HG02759 (cell line): ENCODE data around the gene ABR.
"Not testable (repeated sequence)": the region's sequence is repeated elsewhere in the genome, so short reads cannot be mapped to it uniquely, and the experiment has no call there.

ENCODE experiments used
- ATAC-seq: cut with Tn5 transposase; IDR thresholded peaks from one replicate; pipeline ENCODE4 v1.9.1; 2021; ENCODE audit warnings: mild to moderate bottlenecking, moderate library complexity; ENCODE audit not compliant: unreplicated experiment

Gene ABR

GRCh38 chr17:995324-995723, 184.5 kb downstream of the ABR start:
- not testable (repeated sequence) for ATAC-seq

GRCh38 chr17:992933-993332, 186.8 kb downstream of the ABR start:
- ATAC-seq = no peak

DNA sequence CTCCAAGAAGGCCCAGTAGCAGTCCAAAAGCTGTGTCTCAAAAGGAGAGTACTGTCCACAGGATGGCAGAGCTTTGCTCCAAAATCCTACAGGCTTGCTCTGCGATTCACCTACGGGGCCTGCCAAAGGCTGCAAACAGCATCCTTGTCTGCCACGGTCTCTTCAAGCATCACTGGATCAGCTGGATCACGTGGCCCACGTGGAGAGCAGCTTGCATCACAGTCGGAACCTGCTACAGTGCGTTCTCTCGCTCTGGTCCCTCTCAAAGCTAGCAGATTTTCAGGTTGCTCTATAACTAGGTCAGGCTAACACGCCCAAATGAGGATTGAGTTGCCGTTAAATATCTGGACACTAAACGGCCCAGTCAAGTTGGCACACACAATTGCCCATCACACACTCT, 191.2 kb downstream of the ABR start:
- ATAC-seq = no peak

DNA sequence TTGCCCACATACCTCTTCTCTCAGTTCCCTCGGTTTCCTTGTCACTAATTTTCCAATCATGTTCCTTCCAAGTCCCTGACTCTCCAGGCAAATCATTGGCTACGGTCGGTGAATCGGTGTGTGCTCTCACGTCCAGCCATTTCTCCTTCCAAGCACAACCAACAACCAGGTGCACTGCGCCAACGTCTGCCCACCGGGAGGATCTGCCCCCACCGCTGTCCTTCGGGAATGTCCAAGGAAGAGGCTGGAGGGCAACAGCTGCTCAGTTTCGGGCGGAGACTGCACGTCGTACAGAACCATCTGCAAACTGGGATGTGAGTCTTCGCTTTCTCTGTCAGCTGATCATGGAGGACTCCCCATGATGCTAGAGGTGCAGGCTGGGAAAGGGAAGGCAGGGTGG, 191.8 kb downstream of the ABR start:
- no peak for ATAC-seq

DNA sequence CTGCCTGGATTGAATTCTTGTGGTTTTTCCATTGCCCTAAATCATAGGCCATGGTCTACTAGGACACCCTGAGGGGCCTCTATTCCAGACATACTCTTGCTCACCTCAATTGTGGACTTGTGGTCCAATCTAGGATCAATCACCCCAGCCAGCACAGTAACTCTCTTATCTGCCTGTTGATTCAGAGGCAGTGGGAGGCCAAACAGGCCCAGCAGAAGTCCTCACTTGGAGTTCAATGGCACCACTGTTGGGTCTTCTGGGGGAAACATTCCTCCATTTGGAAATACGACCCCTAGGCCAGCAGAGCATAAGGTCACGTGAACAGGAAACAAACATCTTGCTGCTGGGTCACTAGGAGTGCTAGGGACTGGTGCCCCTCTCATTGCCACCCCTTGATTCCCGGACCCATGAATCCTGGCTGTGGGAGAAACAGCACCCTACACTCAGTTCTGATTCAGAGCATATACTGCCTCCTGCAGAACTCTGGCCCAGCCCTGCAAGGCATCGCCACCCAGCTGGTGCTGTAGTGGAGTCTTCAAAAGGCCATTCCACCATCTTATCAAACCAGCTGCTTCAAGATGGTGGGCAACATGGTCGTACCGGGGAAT, 193.4 kb downstream of the ABR start:
- ATAC-seq = no peak

GRCh38 chr17:983921-984320, 195.9 kb downstream of the ABR start:
- ATAC-seq = no peak

- no peak for ATAC-seq
Observed at GRCh38 chr17:981292-981658, 198.5 kb downstream of the ABR start.

DNA sequence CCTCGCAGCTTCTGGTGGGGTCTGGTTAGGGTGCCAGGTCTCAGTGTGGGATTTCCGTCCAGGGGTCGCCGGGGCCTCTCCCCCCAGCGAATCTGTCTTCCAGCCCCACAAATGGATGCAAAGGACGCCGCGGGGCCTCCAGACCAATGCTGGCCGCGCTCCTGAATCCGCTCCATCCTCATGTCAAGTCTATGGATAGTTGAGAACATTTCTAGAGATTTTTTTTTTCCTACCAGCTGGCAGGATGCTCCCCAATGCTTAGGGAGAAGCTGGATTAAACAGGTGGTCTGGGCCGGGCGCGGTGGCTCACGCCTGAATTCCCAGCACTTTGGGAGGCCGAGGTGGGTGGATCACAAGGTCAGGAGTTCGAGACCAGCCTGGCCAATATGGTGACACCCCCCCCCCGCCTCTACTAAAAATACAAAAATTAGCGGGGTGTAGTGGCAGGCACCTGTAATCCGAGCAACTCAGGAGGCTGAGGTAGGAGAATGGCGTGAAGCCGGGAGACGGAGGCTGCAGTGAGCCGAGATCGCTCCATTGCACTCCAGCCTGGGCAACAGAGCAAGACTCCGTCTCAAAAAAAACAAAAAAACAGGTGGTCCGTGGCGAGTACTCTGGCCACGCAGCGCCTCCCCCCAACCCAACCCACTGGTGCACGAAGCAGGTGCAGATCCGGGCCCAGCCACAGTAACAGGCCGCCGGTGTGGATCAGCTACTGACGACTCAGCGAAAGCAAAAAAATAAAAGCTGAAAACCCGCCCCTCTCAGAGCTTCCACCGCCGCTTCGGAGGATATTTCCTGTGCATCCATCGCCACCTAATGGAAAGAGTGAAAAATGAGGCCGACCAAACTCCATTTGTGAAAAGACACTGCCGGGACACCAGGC, 199.1 kb downstream of the ABR start:
- peak; percentile 38 for ATAC-seq

GRCh38 chr17:979539-980405, 200.0 kb downstream of the ABR start, which contains the start of gene NXN:
NXN (minus strand) TSS chr17:979776.
- peak; percentile 77 for ATAC-seq

- ATAC-seq = no peak
Observed at GRCh38 chr17:979212-979538, 200.6 kb downstream of the ABR start.

- ATAC-seq = no peak
Observed at GRCh38 chr17:978103-979093, 201.4 kb downstream of the ABR start.

- ATAC-seq = no peak
Observed at GRCh38 chr17:977166-977565, 202.6 kb downstream of the ABR start.

DNA sequence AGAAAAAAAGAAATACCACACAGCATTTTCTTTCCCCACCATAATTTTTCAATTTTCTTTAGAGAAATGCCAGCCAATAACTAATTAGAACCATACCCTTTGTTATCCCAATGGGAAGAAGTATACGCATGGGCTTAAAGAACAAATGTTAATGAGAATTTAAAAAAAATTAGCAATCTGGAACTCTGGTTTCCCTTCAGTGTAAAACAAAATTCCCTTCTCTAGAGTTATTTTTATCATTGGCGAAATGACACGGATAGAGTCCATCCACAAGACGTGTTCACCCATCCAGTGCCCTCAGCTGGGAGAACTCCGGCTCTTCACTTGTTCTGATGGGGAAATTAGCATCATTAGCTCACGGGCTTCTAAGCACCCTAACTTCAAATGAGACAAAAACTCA, 203.5 kb downstream of the ABR start:
- no peak for ATAC-seq

DNA sequence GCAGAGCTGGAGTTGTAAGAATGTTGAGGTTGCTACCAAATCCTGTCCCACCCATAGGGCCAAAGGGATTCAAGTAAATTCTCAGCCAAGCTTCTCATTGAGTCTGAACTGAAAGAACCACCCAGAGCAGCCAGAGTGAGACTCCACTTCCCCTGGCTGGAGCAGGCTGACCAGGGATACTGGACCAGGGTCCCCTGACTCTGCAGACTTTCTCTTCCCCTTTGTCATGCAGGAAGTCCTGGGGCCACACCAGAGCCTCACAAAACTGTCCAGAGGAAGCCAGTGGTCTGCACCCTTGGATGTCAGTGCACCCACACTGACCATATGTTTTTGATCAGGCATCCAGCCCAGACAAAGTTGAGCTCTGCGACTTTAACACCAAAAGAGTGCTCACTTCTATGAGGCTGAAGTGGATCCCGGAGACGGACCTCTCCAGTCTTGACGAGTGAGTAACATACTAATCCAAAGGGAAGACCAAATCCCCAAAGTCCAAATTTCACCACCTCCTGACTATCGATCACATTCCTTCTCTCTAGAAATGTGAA, 204.3 kb downstream of the ABR start:
- ATAC-seq = no peak

DNA sequence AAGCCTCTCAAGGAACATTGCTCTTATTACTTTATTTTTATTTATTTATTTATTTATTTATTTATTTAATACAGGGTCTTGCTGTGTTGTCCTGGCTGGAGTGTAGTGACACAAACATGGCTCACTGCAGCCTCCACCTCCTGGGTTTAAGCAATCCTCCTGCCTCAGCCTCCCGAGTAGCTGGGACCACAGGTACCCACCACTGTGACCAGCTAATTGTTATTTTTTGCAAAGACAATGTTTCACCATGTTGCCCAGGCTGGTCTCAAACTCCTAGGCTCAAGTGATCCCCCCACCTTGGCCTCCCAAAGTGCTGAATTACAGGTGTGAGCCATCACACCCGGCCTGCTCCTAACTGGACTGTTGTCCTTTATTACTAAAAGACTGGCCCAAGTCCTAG, 205.0 kb downstream of the ABR start:
- not testable (repeated sequence) for ATAC-seq

DNA sequence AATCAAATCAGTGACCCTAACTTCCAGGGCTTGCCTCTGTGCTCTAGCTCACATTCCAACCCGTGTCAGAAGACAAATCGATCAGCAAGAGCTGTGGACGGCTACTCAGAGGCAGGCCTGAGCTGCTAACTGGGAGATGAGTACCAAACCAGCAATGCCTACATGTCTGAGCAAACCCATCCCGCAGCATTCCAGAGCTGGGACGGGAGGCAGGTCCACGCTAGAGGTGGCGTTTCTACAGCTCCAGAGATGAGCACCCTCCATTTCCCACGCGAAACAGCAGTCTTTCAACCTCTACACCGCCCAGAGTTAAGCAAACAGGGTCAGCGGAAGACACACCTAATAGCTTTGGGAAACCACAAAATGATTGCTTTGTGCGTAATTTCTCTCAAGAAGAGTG, 206.7 kb downstream of the ABR start:
- no peak for ATAC-seq

- not testable (repeated sequence) for ATAC-seq
Observed at GRCh38 chr17:971861-972260, 207.9 kb downstream of the ABR start.

DNA sequence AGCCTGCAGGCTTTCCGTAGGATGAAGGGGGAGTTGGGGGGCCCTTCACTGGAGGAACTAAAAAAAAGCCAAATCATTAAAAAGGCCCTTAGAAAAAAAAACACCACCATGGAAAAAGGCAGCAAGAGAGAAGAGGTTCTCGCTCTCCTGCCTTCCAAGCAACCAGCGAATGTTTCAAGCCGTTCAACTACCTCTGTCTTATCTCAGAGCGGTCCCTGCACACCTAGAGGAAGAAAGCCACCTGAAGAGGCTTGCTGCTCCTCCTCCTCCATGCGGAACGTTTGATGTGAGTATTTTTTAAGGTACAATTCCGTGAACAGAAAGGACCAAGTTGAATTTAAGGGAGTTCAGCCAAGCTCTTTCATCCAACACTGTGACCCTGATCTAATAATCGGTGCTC, 209.4 kb downstream of the ABR start:
- ATAC-seq = no peak

GRCh38 chr17:969811-970355, 209.9 kb downstream of the ABR start:
- no peak for ATAC-seq
